Measurements from ENCODE around the gene MRO.

Gene MRO

DNA sequence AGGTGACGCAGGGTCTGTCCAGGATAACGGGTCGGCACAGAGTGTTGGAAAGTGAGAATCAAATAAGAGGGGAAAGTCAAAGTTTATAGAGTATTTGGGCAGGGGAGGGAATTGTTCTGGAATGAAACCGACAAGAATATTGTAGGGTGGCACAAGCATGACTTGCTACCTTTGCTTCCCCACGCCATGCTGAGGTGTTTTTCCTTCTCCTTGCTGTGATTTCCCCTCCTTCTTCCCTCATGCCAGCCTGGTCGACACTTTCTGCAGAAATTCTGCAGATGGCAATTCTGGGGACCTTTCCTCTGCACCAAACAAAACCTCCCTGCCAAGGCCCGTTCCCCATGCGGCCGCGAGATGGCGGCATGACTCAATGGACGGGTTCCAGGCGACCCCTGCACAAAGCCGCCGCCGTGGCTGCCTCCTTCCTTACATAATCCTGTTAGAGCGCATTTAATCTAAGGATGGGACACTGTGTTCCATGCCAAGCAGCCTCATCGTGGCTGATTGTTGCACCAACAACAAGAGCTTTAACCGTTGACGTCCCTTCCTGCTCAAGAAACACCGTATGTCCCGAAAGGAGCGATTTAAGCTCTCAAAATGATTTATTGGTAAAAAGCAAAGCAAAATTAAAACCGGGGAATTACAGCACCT, at the start of gene MRO:
Gene MRO (minus strand): TSS at position 289 of the 651 bp plus-strand sequence. CDS start 10,616 bp downstream, outside the sequence.
- peaks cover 31 to 32% of the 10 kb centered on the region in 2 experiments for H3K4me1 ChIP-seq (ENCODE audit: control insufficient read depth in 1 of 2, insufficient read depth in 1 of 2, low read depth in 1 of 2, low read length in 1 of 2)
- peak within 1 kb of the TSS; percentile 79 for H3K27ac ChIP-seq
- H3K36me3 ChIP-seq, result no peaks in the 10 kb centered on the region
- H3K9me3 ChIP-seq, result no peaks in the 10 kb centered on the region
- peak within 1 kb of the TSS; percentile 62 for H3K4me3 ChIP-seq (ENCODE audit: low read depth in 1 of 2, low read length in 1 of 2)
- no peaks in the 10 kb centered on the region for H3K27me3 ChIP-seq
- TF ChIP-seq CTCF (IDR thresholded peaks at IDR 0.05), result peak; percentile 94

DNA sequence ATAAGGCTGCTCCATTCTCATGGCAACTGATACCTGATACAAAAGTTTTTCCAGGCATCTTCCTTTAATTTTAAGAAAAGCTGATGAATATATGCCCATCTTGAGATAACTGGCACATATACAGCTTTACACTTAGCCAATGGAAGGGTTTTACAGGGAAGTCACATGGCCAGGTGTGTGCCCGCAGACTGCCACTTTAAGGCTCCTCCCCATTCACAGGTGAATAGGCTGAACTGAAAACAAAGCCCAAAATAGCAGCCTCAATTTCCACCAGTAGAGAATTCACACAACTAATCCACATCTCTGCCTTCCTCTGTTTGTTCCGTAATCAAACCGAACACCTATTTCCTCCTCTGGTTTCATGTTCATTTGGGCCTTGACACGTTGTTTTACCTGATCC, 49.3 kb upstream of the MRO start:
- Histone ChIP-seq H3K9me3 (no peaks in the 10 kb centered on the region), H3K36me3 (no peaks in the 10 kb centered on the region), H3K4me3 (ENCODE audit: low read depth in 1 of 2, low read length in 1 of 2) (no peak overlapping the region), H3K27ac (no peak overlapping the region), H3K4me1 (ENCODE audit: control insufficient read depth in 1 of 2, insufficient read depth in 1 of 2, low read depth in 1 of 2, low read length in 1 of 2) (peaks cover 16 to 19% of the 10 kb centered on the region in 2 experiments), H3K27me3 (no peaks in the 10 kb centered on the region)
- no peak for TF ChIP-seq CTCF (IDR thresholded peaks at IDR 0.05)

GRCh38 chr18:50866765-50867164, 46.9 kb upstream of the MRO start:
- H3K27ac ChIP-seq, result peak overlapping the region; percentile 47
- peaks cover 37 to 39% of the 10 kb centered on the region in 2 experiments for H3K4me1 ChIP-seq (ENCODE audit: control insufficient read depth in 1 of 2, insufficient read depth in 1 of 2, low read depth in 1 of 2, low read length in 1 of 2)
- H3K36me3 ChIP-seq, result no peaks in the 10 kb centered on the region
- H3K4me3 ChIP-seq (ENCODE audit: low read depth in 1 of 2, low read length in 1 of 2), result no peak overlapping the region
- TF ChIP-seq CTCF (IDR thresholded peaks at IDR 0.05), result no peak
- no peaks in the 10 kb centered on the region for H3K27me3 ChIP-seq
- H3K9me3 ChIP-seq, result no peaks in the 10 kb centered on the region

- Histone ChIP-seq H3K4me1 (ENCODE audit: control insufficient read depth in 1 of 2, insufficient read depth in 1 of 2, low read depth in 1 of 2, low read length in 1 of 2) (peaks cover 46 to 52% of the 10 kb centered on the region in 2 experiments), H3K27me3 (no peaks in the 10 kb centered on the region), H3K9me3 (no peaks in the 10 kb centered on the region), H3K4me3 (ENCODE audit: low read depth in 1 of 2, low read length in 1 of 2) (no peak overlapping the region), H3K36me3 (no peaks in the 10 kb centered on the region), H3K27ac (peak overlapping the region; percentile 24)
- TF ChIP-seq CTCF (IDR thresholded peaks at IDR 0.05), result no peak
Measured at GRCh38 chr18:50863840-50864375, 44.1 kb upstream of the MRO start.

DNA sequence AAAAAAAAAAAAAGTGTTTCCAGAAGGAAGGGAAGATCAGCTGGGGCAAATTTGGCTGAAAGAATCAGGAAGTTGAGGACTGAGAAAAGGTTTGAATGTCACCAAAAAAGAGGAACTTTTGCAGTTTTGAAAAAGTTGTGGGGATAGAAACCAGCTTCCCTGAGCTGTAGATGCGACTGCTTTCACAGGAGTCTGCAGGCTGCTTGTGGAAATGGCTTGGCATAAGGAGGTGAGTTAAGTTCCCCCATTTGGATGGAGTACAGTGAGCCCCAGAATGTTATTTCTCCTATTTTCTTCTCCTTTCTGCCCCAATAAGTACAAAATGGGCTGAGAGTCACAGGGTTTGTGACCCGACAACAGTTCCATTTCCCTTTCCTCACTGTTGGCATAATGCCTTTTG, 42.6 kb upstream of the MRO start:
- no peaks in the 10 kb centered on the region for H3K36me3 ChIP-seq
- no peak for TF ChIP-seq CTCF (IDR thresholded peaks at IDR 0.05)
- H3K4me1 ChIP-seq (ENCODE audit: control insufficient read depth in 1 of 2, insufficient read depth in 1 of 2, low read depth in 1 of 2, low read length in 1 of 2), result peaks cover 51 to 56% of the 10 kb centered on the region in 2 experiments
- no peaks in the 10 kb centered on the region for H3K9me3 ChIP-seq
- peak overlapping the region; percentile 48 to 52 for H3K4me3 ChIP-seq (ENCODE audit: low read depth in 1 of 2, low read length in 1 of 2)
- peak overlapping the region; percentile 90 for H3K27ac ChIP-seq
- H3K27me3 ChIP-seq, result no peaks in the 10 kb centered on the region
